ENCODE measurements around the gene MUL1. TPM values are rescaled to one million over a fixed set of nuclear protein-coding genes. Genes with fewer than 3 reads are reported as not detected.
"Not testable (repeated sequence)": the region's sequence is repeated elsewhere in the genome, so short reads cannot be mapped to it uniquely, and the experiment has no call there.

MUL1 gene
- total and polyA plus RNA-seq, 2 of the 8 experiments (the other 6 are each of a cell fraction or from before 2014, with no cell fraction given) = 16.4 to 20.8 TPM

- TF ChIP-seq CTCF (IDR thresholded peaks at IDR 0.05; ENCODE audit: control extremely low read depth in 1 of 3, insufficient read depth in 1 of 3, low read depth in 1 of 3, low read length in 3 of 3) (peak; percentile 67 to 94 (median 92)), RNF2 (IDR thresholded peaks at IDR 0.05; ENCODE audit: borderline replicate concordance, low read depth, low read length, missing control alignments, poor library complexity, severe bottlenecking) (no peak)
Measured at GRCh38 chr1:20521960-20522861, 14.3 kb upstream of the MUL1 start (continued).

GRCh38 chr1:20519609-20520262 is 11.8 kb upstream of the MUL1 start:
- H3K23me2 ChIP-seq (ENCODE audit: low read depth, low read length); H2BK15ac ChIP-seq (ENCODE audit: low read length); H2BK20ac ChIP-seq (ENCODE audit: low read length); H3K27me3 ChIP-seq (replicated peaks in 1 of 4; ENCODE audit: control insufficient read depth in 3 of 4, extremely low read depth in 1 of 4, insufficient read depth in 3 of 4, low read length in 3 of 4); H3K36me3 ChIP-seq (ENCODE audit: control insufficient read depth in 2 of 4, insufficient read depth in 4 of 4, low read length in 3 of 4); H3K14ac ChIP-seq (ENCODE audit: insufficient read length); H4K5ac ChIP-seq (ENCODE audit: insufficient read length, low read depth, low read length); H3K23ac ChIP-seq (ENCODE audit: insufficient read length); H3K9ac ChIP-seq (replicated peaks in 1 of 4; ENCODE audit: extremely low read depth in 1 of 4, low read depth in 3 of 4, low read length in 3 of 4); H3K56ac ChIP-seq (replicated peaks; ENCODE audit: insufficient read length, low read depth, low read length); H3K79me1 ChIP-seq (ENCODE audit: low read depth, low read length); H3K4me3 ChIP-seq (ENCODE audit: extremely low read depth in 1 of 4, insufficient read depth in 2 of 4, low read depth in 3 of 4, low read length in 4 of 4); H2BK12ac ChIP-seq (ENCODE audit: low read depth, low read length); H3K27ac ChIP-seq (ENCODE audit: low read depth, low read length); H2AK5ac ChIP-seq (ENCODE audit: low read depth, low read length); DNase-seq (ENCODE audit: low read depth in 1 of 2, low spot score in 2 of 2); POLR2A ChIA-PET (ENCODE audit: partially characterized antibody); H3K18ac ChIP-seq (ENCODE audit: extremely low read depth, low read length); H3K4me2 ChIP-seq (ENCODE audit: insufficient read depth in 1 of 2, low read depth in 2 of 2, low read length in 2 of 2); FAIRE-seq; H4K8ac ChIP-seq (ENCODE audit: extremely low read depth, insufficient read depth, low read length); H4K20me1 ChIP-seq (replicated peaks in 1 of 2; ENCODE audit: control insufficient read depth in 1 of 2, insufficient read depth in 2 of 2, low read length in 2 of 2); H3K4me1 ChIP-seq (replicated peaks in 1 of 4; ENCODE audit: control insufficient read depth in 3 of 4, insufficient read depth in 4 of 4, low read length in 3 of 4); H4K91ac ChIP-seq (replicated peaks; ENCODE audit: insufficient read length, low read length); H3K9me3 ChIP-seq (ENCODE audit: insufficient read depth in 2 of 2, low read depth in 1 of 2, low read length in 1 of 2); H2BK120ac ChIP-seq (replicated peaks; ENCODE audit: low read depth, low read length); H2BK5ac ChIP-seq (ENCODE audit: low read depth, low read length); H3K4ac ChIP-seq (replicated peaks; ENCODE audit: insufficient read length, low read depth, low read length); H3K79me2 ChIP-seq (ENCODE audit: control insufficient read depth in 1 of 2, insufficient read depth in 2 of 2, low read length in 2 of 2): not testable (repeated sequence)
- peak overlapping the region; percentile 29; the same call in 1 of the 2 replicates for H2AFZ ChIP-seq (ENCODE audit: low read length)
- CTCF ChIA-PET (ENCODE audit: partially characterized antibody) = interaction anchor here (1.4 to 5.0 kb wide), 2 partner anchors 30 to 118 kb away, joined by 3 to 35 read pairs; no protein-coding TSS in a partner anchor
- WGBS, 2 experiments (ENCODE audit: extremely low coverage in 1 of 2, insufficient coverage in 1 of 2, insufficient read length in 1 of 2, insufficient replicate concordance in 2 of 2, low coverage in 1 of 2, low lambda C conversion rate in 2 of 2, missing lambda C conversion rate in 1 of 2) = 75% methylated on average over 7 of the region's 7 CpGs; no CpG with 5 or more reads in 1 of the 2 experiments
